Progenitor cell of endocrine pancreas (in vitro differentiated cells): ENCODE data around the gene ASCC1. TPM values are rescaled to one million over a fixed set of nuclear protein-coding genes. Genes with fewer than 3 reads are reported as not detected.

Experiments used
- DNase-seq: peaks from one replicate; pipeline ENCODE4 v3.0.0; 2021; ENCODE audit warnings: low spot score; ENCODE audit not compliant: unreplicated experiment
- H3K27ac Mint-ChIP-seq: 2 replicates; pipeline ENCODE4 v1.8.0; 2021; ENCODE audit warnings: mild to moderate bottlenecking, moderate library complexity, mixed read lengths
- H3K27me3 Mint-ChIP-seq: 2 replicates; pipeline ENCODE4 v1.8.0; 2021; ENCODE audit warnings: mixed read lengths
- H3K36me3 Mint-ChIP-seq: 2 replicates; pipeline ENCODE4 v1.8.0; 2022; ENCODE audit warnings: mixed read lengths; ENCODE audit not compliant: insufficient read depth
- H3K4me1 Mint-ChIP-seq: 2 replicates; pipeline ENCODE4 v1.8.0; 2021; ENCODE audit warnings: low read depth, mixed read lengths
- H3K4me3 Mint-ChIP-seq: 2 replicates; pipeline ENCODE4 v1.8.0; 2021; ENCODE audit warnings: low read depth, mild to moderate bottlenecking, moderate library complexity, mixed read lengths
- H3K9me3 Mint-ChIP-seq: 2 replicates; pipeline ENCODE4 v1.8.0; 2021; ENCODE audit warnings: low read depth, mixed read lengths
- total RNA-seq: library from RNA; stranded (reverse); gene quantifications from 2 replicates; pipeline ENCODE4 v1.2.1, GENCODE V29; 2021
- TF ChIP-seq, protein P1 (sequence below): fragments of 200-600 bp; sonication (generic); IDR thresholded peaks from one replicate; pipeline ENCODE4 v1.5.0; 2021; ENCODE audit warnings: antibody characterized with exemption, mild to moderate bottlenecking; ENCODE audit not compliant: unreplicated experiment

The ASCC1 gene
- total RNA-seq, 1 donor from 2014 or later, result 42.2 TPM

GRCh38 chr10:72079356-72079755 is 136.7 kb downstream of the ASCC1 start:
- TF ChIP-seq, protein P1, sequence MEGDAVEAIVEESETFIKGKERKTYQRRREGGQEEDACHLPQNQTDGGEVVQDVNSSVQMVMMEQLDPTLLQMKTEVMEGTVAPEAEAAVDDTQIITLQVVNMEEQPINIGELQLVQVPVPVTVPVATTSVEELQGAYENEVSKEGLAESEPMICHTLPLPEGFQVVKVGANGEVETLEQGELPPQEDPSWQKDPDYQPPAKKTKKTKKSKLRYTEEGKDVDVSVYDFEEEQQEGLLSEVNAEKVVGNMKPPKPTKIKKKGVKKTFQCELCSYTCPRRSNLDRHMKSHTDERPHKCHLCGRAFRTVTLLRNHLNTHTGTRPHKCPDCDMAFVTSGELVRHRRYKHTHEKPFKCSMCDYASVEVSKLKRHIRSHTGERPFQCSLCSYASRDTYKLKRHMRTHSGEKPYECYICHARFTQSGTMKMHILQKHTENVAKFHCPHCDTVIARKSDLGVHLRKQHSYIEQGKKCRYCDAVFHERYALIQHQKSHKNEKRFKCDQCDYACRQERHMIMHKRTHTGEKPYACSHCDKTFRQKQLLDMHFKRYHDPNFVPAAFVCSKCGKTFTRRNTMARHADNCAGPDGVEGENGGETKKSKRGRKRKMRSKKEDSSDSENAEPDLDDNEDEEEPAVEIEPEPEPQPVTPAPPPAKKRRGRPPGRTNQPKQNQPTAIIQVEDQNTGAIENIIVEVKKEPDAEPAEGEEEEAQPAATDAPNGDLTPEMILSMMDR, result no peak
- no peak for DNase-seq
- Mint-ChIP-seq H3K4me1 (peaks cover 5% of the 10 kb centered on the region), H3K4me3 (no peak overlapping the region), H3K36me3 (peaks cover 5% of the 10 kb centered on the region), H3K9me3 (no peaks in the 10 kb centered on the region), H3K27ac (no peak overlapping the region), H3K27me3 (no peaks in the 10 kb centered on the region)

GRCh38 chr10:72077275-72077990 is 138.6 kb downstream of the ASCC1 start:
- Mint-ChIP-seq H3K4me1 (peaks cover 5% of the 10 kb centered on the region), H3K27ac (no peak overlapping the region), H3K36me3 (peaks cover 2% of the 10 kb centered on the region), H3K4me3 (no peak overlapping the region), H3K27me3 (no peaks in the 10 kb centered on the region), H3K9me3 (no peaks in the 10 kb centered on the region)
- TF ChIP-seq, protein P1, result no peak
- DNase-seq, result no peak

- TF ChIP-seq, protein P1, result no peak
- Mint-ChIP-seq H3K36me3 (peaks cover 4% of the 10 kb centered on the region), H3K27me3 (no peaks in the 10 kb centered on the region), H3K9me3 (no peaks in the 10 kb centered on the region), H3K27ac (no peak overlapping the region), H3K4me3 (no peak overlapping the region), H3K4me1 (peaks cover 5% of the 10 kb centered on the region)
- no peak for DNase-seq
These were observed 139.3 kb downstream of the ASCC1 start for GRCh38 chr10:72076756-72077155.

DNA sequence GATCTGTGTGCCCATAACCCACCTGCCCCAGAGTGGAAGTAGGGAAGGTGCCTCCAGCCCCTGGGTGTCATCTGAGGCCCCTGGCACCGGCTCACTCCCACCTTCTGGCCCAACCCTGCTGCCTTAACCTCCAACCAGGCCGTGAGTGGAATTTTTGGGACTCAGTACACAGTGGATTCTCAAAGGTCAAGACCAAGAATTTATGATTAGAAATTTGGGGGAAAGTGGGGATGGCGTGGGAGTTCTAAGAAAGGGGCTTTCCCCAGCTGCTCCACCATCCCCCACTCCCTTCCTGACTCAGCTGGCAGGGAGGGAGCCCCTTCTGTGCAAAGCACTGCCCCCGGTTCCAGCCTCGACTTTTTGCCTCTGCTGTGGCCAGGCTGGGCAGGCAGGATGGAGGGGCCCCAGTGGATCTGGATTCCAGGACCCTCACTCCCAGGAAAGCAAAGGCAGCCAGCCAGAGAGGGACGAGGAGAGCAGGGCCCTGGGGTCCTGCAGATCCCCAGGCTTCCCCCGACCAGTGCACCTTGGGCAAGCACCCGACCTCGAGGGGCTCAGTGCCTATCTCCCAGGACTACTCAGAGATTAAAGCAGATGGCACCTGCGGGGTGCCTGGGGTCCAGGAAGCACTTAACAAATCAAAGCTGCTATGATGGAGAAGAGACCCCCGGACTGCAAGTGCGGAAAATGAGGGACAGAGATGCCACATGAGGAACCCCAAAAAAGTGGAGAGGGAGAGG is 140.5 kb downstream of the ASCC1 start:
- TF ChIP-seq, protein P1, result no peak
- H3K9me3 Mint-ChIP-seq, result no peaks in the 10 kb centered on the region
- H3K36me3 Mint-ChIP-seq, result peaks cover 8% of the 10 kb centered on the region
- no peak overlapping the region for H3K27ac Mint-ChIP-seq
- no peak overlapping the region for H3K4me3 Mint-ChIP-seq
- no peaks in the 10 kb centered on the region for H3K27me3 Mint-ChIP-seq
- peaks cover 5% of the 10 kb centered on the region for H3K4me1 Mint-ChIP-seq
- DNase-seq, result no peak

DNA sequence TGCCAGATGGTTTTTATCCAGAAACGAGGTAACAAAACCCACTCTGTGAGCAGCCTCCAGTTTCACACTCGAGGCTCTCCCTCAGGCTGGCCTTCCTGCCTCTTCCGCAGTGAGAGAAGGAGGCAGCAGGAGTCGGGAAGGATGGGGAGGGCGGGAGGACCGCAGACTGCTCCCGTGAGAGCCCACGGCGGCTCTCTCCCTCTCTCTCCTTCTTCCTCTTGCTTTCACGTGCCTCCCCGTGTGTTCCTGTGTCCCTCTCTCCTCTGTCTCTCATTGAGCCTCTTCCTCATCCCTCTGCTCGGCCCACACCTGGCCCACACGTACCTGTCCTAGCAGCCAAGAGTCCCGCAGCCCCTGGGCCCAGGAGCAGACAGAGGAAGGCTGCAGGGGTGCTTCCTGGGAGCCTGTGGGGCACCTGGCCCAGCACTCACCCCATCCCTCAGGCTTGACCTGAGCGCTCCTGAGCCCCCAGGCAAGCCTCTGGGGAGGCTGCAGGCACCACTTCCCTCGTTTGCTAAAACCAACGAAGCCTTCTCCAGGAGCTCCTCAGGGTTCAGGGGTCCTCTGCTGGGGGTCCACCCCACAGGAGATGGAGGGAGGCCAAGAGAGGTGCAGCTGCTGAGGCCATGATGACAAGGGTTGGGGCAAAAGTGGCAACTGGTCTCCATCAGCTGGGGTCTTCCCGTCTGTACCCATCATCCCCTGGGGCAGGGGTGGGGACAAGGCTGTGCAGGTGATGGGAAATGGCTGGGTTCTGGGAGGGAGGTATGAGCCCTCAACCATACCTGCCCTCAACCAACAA is 141.3 kb downstream of the ASCC1 start:
- H3K4me3 Mint-ChIP-seq, result no peak overlapping the region
- no peak overlapping the region for H3K27ac Mint-ChIP-seq
- peaks cover 4% of the 10 kb centered on the region for H3K4me1 Mint-ChIP-seq
- H3K36me3 Mint-ChIP-seq, result peaks cover 8% of the 10 kb centered on the region
- no peaks in the 10 kb centered on the region for H3K9me3 Mint-ChIP-seq
- H3K27me3 Mint-ChIP-seq, result no peaks in the 10 kb centered on the region
- DNase-seq, result no peak
- TF ChIP-seq, protein P1, result no peak
